Fibroblast of mammary gland (primary cell): ENCODE results near the gene PRKCH.
A peak's percentile ranks its signal among the peaks of the same experiment; 100 is the strongest.

Experiments used
- DNase-seq: peaks from one replicate; pipeline ENCODE4 v3.0.0-alpha.2; 2010; ENCODE audit warnings: low read depth
- H3K4me3 ChIP-seq: 2 replicates; pipeline ENCODE4 v1.5.1; 2011; ENCODE audit warnings: low read depth, mild to moderate bottlenecking, low read length, moderate library complexity; ENCODE audit not compliant: control insufficient read depth
- TF ChIP-seq, protein P1 (sequence below): conservative IDR thresholded peaks from 2 replicates; pipeline ENCODE4 v1.5.1; 2011; ENCODE audit warnings: low read depth, low read length, inconsistent platforms; ENCODE audit not compliant: control insufficient read depth, insufficient read depth

The PRKCH gene

DNA sequence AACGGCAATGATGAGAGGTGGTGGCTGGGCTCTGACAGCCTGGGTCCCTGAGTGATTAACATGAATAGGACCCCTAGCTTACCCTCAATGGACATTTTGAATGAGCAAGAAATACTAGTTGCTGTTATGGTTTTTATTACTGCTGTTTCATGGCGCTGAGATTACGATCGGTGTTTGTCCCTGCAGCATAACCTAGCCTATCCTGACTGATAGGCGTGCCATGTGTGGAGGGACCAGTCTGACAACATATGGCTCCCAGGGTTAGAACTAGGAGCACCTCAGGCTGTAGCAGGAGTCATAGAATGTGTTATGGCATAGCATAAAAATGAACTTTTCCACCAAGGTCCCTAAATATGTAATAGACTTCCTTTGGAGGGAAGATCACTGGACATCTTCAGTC is 236.5 kb downstream of the PRKCH start:
- H3K4me3 ChIP-seq = no peak overlapping the region
- no peak for DNase-seq
- TF ChIP-seq, protein P1, sequence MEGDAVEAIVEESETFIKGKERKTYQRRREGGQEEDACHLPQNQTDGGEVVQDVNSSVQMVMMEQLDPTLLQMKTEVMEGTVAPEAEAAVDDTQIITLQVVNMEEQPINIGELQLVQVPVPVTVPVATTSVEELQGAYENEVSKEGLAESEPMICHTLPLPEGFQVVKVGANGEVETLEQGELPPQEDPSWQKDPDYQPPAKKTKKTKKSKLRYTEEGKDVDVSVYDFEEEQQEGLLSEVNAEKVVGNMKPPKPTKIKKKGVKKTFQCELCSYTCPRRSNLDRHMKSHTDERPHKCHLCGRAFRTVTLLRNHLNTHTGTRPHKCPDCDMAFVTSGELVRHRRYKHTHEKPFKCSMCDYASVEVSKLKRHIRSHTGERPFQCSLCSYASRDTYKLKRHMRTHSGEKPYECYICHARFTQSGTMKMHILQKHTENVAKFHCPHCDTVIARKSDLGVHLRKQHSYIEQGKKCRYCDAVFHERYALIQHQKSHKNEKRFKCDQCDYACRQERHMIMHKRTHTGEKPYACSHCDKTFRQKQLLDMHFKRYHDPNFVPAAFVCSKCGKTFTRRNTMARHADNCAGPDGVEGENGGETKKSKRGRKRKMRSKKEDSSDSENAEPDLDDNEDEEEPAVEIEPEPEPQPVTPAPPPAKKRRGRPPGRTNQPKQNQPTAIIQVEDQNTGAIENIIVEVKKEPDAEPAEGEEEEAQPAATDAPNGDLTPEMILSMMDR = no peak

GRCh38 chr14:61558271-61558670 is 236.9 kb downstream of the PRKCH start:
- TF ChIP-seq, protein P1 = no peak
- DNase-seq = no peak
- no peak overlapping the region for H3K4me3 ChIP-seq

GRCh38 chr14:61559641-61560201 is 238.3 kb downstream of the PRKCH start:
- no peak for DNase-seq
- TF ChIP-seq, protein P1 = no peak
- H3K4me3 ChIP-seq = no peak overlapping the region

GRCh38 chr14:61560323-61560722 is 238.9 kb downstream of the PRKCH start:
- TF ChIP-seq, protein P1 = no peak
- no peak overlapping the region for H3K4me3 ChIP-seq
- DNase-seq = peak; percentile 35

- DNase-seq = peak; percentile 76
- H3K4me3 ChIP-seq = no peak overlapping the region
- TF ChIP-seq, protein P1 = peak; percentile 43
Measured at GRCh38 chr14:61561104-61561503, 239.7 kb downstream of the PRKCH start.

DNA sequence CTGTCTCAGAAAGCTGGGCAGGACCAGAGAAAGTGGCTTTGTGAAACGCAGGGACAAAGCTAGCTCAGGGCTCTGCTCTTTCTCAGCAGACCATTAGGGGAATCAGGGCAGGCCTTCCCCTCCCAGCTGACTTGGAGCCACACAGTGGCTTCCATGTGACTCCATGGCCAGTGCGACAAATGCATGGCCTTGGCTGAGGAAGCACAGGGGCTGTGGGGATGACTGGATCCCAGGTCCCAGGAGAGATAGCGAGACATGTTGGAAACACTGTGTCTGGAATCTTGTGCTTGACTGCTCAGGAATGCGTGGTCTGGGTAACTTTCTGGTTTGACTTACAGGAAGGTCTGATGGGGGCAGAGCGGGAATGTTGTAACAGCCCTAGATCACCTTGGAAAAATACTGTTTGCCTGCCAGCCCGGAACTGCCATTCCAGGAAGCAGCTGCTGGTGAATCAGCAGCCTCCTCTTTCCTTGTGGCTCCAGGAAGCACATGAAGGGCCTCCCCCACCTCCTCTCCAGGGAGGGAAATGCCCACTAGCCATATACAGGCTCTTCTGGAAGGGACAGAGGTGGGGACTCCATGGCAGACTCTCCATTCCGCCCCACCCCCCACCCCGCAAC is 240.4 kb downstream of the PRKCH start:
- peak; percentile 98 for DNase-seq
- H3K4me3 ChIP-seq = no peak overlapping the region
- TF ChIP-seq, protein P1 = peak; percentile 0
